D721Med (cell line): ENCODE measurements around the gene JAGN1.

ENCODE experiments used
- DNase-seq: peaks from one replicate; pipeline ENCODE4 v3.0.0; 2011; ENCODE audit warnings: low spot score; ENCODE audit not compliant: insufficient read length
- FAIRE-seq: peaks from 2 replicates; lab custom pipeline; 2011; peaks lifted over from hg19 to GRCh38; lab: Jason Lieb, UNC
- TF ChIP-seq, protein P1 (sequence below): IDR thresholded peaks from 2 replicates; pipeline ENCODE4 v1.5.1; 2012; ENCODE audit warnings: mild to moderate bottlenecking, control low read depth; ENCODE audit not compliant: insufficient read depth; ENCODE audit errors: missing control alignments

The JAGN1 gene

DNA sequence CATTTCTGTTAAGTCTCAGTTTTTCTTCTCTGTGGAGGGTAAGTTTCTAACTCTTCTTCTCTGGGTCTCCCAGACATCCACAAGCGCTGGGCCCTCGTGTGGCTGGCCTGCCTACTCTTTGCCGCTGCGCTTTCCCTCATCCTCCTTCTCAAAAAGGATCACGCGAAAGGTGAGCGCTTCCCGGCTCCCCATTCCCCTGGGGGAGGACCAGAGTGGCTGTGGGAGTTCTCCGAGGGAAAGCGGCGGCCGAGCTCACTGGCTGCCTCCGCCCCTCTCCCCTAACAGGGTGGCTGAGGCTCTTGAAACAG, 42.1 kb downstream of the JAGN1 start:
- TF ChIP-seq, protein P1, sequence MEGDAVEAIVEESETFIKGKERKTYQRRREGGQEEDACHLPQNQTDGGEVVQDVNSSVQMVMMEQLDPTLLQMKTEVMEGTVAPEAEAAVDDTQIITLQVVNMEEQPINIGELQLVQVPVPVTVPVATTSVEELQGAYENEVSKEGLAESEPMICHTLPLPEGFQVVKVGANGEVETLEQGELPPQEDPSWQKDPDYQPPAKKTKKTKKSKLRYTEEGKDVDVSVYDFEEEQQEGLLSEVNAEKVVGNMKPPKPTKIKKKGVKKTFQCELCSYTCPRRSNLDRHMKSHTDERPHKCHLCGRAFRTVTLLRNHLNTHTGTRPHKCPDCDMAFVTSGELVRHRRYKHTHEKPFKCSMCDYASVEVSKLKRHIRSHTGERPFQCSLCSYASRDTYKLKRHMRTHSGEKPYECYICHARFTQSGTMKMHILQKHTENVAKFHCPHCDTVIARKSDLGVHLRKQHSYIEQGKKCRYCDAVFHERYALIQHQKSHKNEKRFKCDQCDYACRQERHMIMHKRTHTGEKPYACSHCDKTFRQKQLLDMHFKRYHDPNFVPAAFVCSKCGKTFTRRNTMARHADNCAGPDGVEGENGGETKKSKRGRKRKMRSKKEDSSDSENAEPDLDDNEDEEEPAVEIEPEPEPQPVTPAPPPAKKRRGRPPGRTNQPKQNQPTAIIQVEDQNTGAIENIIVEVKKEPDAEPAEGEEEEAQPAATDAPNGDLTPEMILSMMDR, result no peak
- FAIRE-seq (no peak), DNase-seq (no peak)

DNA sequence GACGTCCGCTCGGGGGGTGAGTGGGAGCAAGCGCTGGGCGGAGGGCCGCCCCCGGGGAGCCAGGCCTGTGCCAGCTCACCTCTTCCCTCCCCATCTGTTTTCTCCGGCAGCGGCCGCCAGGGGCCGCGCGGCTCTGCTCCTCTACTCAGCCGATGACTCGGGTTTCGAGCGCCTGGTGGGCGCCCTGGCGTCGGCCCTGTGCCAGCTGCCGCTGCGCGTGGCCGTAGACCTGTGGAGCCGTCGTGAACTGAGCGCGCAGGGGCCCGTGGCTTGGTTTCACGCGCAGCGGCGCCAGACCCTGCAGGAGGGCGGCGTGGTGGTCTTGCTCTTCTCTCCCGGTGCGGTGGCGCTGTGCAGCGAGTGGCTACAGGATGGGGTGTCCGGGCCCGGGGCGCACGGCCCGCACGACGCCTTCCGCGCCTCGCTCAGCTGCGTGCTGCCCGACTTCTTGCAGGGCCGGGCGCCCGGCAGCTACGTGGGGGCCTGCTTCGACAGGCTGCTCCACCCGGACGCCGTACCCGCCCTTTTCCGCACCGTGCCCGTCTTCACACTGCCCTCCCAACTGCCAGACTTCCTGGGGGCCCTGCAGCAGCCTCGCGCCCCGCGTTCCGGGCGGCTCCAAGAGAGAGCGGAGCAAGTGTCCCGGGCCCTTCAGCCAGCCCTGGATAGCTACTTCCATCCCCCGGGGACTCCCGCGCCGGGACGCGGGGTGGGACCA, 42.6 kb downstream of the JAGN1 start:
- DNase-seq (no peak), FAIRE-seq (no peak)
- TF ChIP-seq, protein P1, result peak; percentile 47

DNA sequence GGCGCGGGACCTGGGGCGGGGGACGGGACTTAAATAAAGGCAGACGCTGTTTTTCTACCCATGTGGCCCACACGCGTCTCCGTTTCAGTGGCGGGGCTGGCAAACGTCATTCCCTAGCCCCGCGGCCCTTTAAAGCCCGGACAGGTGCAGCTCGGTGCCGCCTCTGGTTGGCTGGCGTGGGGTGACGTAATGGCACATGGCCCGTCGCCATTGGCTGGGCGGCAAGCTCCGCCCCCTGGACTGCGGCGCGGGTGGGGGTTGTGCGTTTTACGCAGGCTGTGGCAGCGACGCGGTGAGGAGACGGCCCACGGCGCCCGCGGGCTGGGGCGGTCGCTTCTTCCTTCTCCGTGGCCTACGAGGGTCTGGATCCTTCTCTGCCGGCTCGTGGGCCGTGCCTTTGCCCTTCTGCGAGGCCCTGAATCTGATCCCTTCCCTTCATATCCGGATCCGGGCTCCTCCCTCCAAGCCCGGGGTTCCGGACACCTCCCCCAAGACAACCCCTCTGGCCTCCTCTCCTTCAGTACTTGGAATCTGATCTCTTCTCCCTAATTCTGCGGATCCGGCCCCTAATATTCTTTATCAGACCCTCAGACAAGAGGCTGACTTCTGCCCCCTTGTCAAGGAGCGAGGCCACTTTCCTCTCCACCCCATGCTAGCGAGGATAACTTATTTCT, 43.3 kb downstream of the JAGN1 start, which contains the start of gene CRELD1:
Gene CRELD1 (plus strand): TSS at position 274 of the 674 bp plus-strand sequence. CDS start 605 bp downstream, outside the sequence.
- no peak for FAIRE-seq
- TF ChIP-seq, protein P1, result no peak
- DNase-seq, result peak; percentile 57

DNA sequence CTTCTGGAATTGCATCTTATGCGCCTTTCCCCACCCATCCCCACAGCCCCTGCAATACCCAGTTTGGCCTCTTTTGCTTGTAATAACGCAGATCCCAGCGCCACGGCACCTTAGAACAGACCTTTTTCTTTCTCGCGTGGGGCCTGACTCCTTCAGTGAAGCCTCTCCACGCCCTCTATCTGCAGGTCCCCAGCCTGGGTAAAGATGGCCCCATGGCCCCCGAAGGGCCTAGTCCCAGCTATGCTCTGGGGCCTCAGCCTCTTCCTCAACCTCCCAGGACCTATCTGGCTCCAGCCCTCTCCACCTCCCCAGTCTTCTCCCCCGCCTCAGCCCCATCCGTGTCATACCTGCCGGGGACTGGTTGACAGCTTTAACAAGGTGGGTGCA, 43.8 kb downstream of the JAGN1 start:
- no peak for FAIRE-seq

DNA sequence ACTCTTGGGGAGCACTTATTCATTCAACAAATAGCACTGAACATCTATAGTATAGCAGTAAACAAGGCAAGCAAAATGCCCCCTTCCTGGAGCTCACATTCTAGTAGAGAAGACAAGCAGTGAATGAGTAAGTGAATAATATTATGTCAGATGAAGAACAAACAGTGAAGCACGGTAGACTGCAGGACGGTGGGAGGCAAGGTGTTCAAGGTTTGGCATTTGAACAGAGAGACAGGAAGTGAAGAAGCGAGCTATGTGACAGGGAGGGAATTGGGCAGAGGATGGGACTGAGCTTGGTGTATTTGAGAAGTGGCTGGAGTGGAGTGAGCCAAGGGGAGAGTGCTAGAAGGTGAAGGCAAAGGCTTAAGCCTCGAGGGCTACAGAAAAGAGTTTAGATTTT, 44.6 kb downstream of the JAGN1 start:
- TF ChIP-seq, protein P1, result no peak
- DNase-seq (no peak), FAIRE-seq (no peak)

More for the DNA sequence above, 43.8 kb downstream of the JAGN1 start:
- TF ChIP-seq, protein P1, result no peak
- DNase-seq, result no peak

DNA sequence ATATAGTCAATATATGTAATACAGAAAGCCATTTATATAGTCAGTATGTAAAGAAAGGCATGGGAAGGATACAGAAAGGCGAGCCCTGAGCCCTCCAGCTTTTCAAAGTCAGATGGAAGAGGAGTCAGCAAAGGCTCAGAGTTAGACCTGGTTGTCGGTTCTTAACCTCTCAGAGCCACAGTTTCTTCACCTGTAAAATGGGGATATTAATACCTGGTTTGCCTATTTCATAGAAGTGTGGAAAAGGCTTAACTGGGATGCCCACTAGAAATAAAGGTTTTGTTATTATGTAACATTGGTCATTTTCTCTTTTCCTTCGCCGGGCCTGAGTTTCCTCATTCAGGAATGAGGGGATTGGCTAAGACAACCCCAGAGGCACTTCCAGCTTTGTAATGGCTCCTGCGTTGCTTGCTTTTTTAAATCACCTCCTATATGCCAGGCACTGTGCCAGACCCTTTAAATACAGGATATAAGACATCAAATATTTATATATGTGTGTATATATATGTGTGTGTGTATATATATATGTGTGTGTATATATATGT, 45.6 kb downstream of the JAGN1 start:
- no peak for DNase-seq
- TF ChIP-seq, protein P1, result no peak
- FAIRE-seq, result no peak
